HepG2 (cell line): ENCODE data around the gene VRK3. TPM values are rescaled to one million over a fixed set of nuclear protein-coding genes. Genes with fewer than 3 reads are reported as not detected.
A peak's percentile ranks its signal among the peaks of the same experiment; 100 is the strongest.

ENCODE experiments used
- EEA1 ChIP-seq: sonication (generic); formaldehyde crosslinking; IDR thresholded peaks from 2 replicates; pipeline ENCODE4 v1.5.1; 2020; ENCODE audit warnings: mild to moderate bottlenecking, missing genetic modification reagents, borderline replicate concordance
- ETV5 ChIP-seq: IDR thresholded peaks from 2 replicates; pipeline ENCODE4 v1.6.1; 2018; ENCODE audit warnings: missing biosample characterization, missing genetic modification reagents, inconsistent platforms, borderline replicate concordance
- GZF1 ChIP-seq: sonication (generic); formaldehyde crosslinking; IDR thresholded peaks from 2 replicates; pipeline ENCODE4 v1.5.1; 2020; ENCODE audit warnings: mild to moderate bottlenecking, missing genetic modification reagents
- JUN ChIP-seq: sonication (generic); formaldehyde crosslinking; IDR thresholded peaks from 2 replicates; pipeline ENCODE4 v1.4.0; 2020; ENCODE audit warnings: mild to moderate bottlenecking, missing genetic modification reagents
- KLF15 ChIP-seq: sonication (generic); formaldehyde crosslinking; IDR thresholded peaks from 2 replicates; pipeline ENCODE4 v1.8.1; 2023; ENCODE audit warnings: borderline replicate concordance, mild to moderate bottlenecking, inconsistent platforms, missing genetic modification reagents, mixed read lengths
- MIXL1 ChIP-seq: IDR thresholded peaks from 2 replicates; pipeline ENCODE4 v1.6.1; 2016
- MTF1 ChIP-seq: sonication (generic); formaldehyde crosslinking; IDR thresholded peaks from 2 replicates; pipeline ENCODE4 v1.5.0; 2020; ENCODE audit warnings: missing genetic modification reagents
- RARA ChIP-seq: IDR thresholded peaks from 2 replicates; pipeline ENCODE4 v1.6.1; 2016; ENCODE audit warnings: missing genetic modification reagents, missing compliant biosample characterization
- RBFOX2 ChIP-seq: fragments of 200-400 bp; formaldehyde crosslinking; IDR thresholded peaks from 2 replicates; pipeline ENCODE4 v1.6.1; 2017; ENCODE audit warnings: low read depth, mild to moderate bottlenecking, low read length
- ZBTB8A ChIP-seq: sonication (generic); formaldehyde crosslinking; IDR thresholded peaks from 2 replicates; pipeline ENCODE4 v1.4.0; 2020; ENCODE audit warnings: mild to moderate bottlenecking, low read depth, missing genetic modification reagents, borderline replicate concordance
- ZNF160 ChIP-seq: sonication (generic); formaldehyde crosslinking; IDR thresholded peaks from 2 replicates; pipeline ENCODE4 v1.8.0; 2022; ENCODE audit warnings: mild to moderate bottlenecking, inconsistent platforms, missing genetic modification reagents
- ZNF333 ChIP-seq: sonication (generic); formaldehyde crosslinking; IDR thresholded peaks from 2 replicates; pipeline ENCODE4 v1.4.0; 2020; ENCODE audit warnings: mild to moderate bottlenecking, missing genetic modification reagents, borderline replicate concordance
- ZNF572 ChIP-seq: sonication (generic); formaldehyde crosslinking; IDR thresholded peaks from 2 replicates; pipeline ENCODE4 v1.5.1; 2020; ENCODE audit warnings: mild to moderate bottlenecking, missing genetic modification reagents
- ZNF713 ChIP-seq: sonication (generic); formaldehyde crosslinking; IDR thresholded peaks from 2 replicates; pipeline ENCODE4 v1.4.0; 2020; ENCODE audit warnings: mild to moderate bottlenecking, missing genetic modification reagents
- ZNF883 ChIP-seq: sonication (generic); formaldehyde crosslinking; IDR thresholded peaks from 2 replicates; pipeline ENCODE4 v1.5.1; 2020; ENCODE audit warnings: mild to moderate bottlenecking, missing genetic modification reagents; ENCODE audit errors: not compliant biosample characterization
- ZNF891 ChIP-seq: sonication (generic); formaldehyde crosslinking; IDR thresholded peaks from 2 replicates; pipeline ENCODE4 v1.5.0; 2020; ENCODE audit warnings: mild to moderate bottlenecking, missing genetic modification reagents
- polyA plus RNA-seq, 8 experiments: library from polyadenylated mRNA; depleted of rRNA in 3 of 8; stranded (reverse) in 7 of 8; unstranded in 1 of 8; fragments of >200 nt; fragmentation: Illumina TruSeq in 4 of 8; extraction: Trizol in 4 of 8; gene quantifications; 2 replicates each; pipeline versions ENCODE4 v1.2.1 to v1.2.3, GENCODE V29; 2011 to 2016; ENCODE audit warnings: low read depth in 4 of 8, missing spikeins in 1 of 8, mixed read lengths in 1 of 8; ENCODE audit not compliant: insufficient read depth in 1 of 8
- total RNA-seq, 5 experiments: library from RNA; depleted of rRNA; stranded (reverse); fragments of >200 nt; fragmentation: Illumina TruSeq; extraction: Trizol; gene quantifications; 2 replicates each; pipeline ENCODE4 v1.2.3, GENCODE V29; 2016; ENCODE audit warnings: low read depth in 1 of 5
- TF ChIP-seq, protein P1 (sequence below), 2 experiments: sonication (generic) in 1 of 2; formaldehyde crosslinking in 1 of 2; IDR thresholded peaks; 2 replicates each; pipeline versions ENCODE4 v1.4.0 to v1.6.1; 2016 to 2020; ENCODE audit warnings: borderline replicate concordance in 1 of 2, low read depth in 1 of 2, mild to moderate bottlenecking in 1 of 2, missing genetic modification reagents in 1 of 2
- TF ChIP-seq, protein P2 (sequence below): sonication (generic); formaldehyde crosslinking; IDR thresholded peaks from 2 replicates; pipeline ENCODE4 v1.8.0; 2023; ENCODE audit warnings: mild to moderate bottlenecking, missing genetic modification reagents
- TF ChIP-seq, protein P3 (sequence below): sonication (generic); formaldehyde crosslinking; IDR thresholded peaks from 2 replicates; pipeline ENCODE4 v1.5.1; 2020; ENCODE audit warnings: mild to moderate bottlenecking, moderate library complexity, missing genetic modification reagents
- TF ChIP-seq, protein P4 (sequence below): sonication (generic); formaldehyde crosslinking; IDR thresholded peaks from 2 replicates; pipeline ENCODE4 v1.4.0; 2020; ENCODE audit warnings: missing genetic modification reagents, borderline replicate concordance

Gene VRK3
- total and polyA plus RNA-seq, 2 of the 13 experiments (the other 11 are each of a cell fraction or from before 2014, with no cell fraction given): 23.8 to 28.3 TPM

DNA sequence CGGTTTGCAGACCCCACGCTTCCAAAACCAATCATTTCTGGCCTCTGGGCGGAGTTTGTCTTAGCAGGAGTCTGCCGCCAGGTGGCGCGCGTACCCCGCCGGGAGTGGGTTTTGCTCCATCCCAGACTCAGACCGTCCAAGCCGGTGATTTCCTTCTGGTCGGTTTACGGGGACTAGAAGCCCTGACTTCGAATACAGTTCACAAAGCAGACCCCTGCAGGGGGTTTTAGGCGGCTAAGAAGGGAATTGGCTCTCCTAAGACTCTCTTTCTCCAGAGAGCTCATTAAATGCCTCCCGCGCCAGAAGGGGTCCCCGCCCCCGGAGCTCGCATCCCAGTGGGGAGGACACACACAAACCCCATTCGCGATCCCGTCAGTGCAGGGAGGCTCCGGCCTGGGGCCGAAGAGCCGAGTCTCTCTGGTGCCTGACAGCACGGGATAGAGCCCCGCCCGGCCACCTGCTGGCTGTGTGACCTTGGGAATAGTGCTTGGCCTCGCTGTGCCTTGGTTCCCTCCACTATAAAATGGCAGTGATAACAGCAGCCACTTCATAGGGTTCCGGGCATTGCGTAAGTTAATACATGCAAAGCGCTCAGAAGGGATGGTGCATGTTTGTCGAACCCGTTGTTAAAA lies 87.3 kb downstream of the VRK3 start (continued):
- TF ChIP-seq, protein P1, sequence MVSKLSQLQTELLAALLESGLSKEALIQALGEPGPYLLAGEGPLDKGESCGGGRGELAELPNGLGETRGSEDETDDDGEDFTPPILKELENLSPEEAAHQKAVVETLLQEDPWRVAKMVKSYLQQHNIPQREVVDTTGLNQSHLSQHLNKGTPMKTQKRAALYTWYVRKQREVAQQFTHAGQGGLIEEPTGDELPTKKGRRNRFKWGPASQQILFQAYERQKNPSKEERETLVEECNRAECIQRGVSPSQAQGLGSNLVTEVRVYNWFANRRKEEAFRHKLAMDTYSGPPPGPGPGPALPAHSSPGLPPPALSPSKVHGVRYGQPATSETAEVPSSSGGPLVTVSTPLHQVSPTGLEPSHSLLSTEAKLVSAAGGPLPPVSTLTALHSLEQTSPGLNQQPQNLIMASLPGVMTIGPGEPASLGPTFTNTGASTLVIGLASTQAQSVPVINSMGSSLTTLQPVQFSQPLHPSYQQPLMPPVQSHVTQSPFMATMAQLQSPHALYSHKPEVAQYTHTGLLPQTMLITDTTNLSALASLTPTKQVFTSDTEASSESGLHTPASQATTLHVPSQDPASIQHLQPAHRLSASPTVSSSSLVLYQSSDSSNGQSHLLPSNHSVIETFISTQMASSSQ (IDR thresholded peaks at IDR 0.05; ENCODE audit: low read depth): no peak
- TF ChIP-seq, protein P1 (CRISPR knock-in tag; IDR thresholded peaks at IDR 0.05; ENCODE audit: borderline replicate concordance): no peak
- no peak for TF ChIP-seq ZBTB8A (CRISPR knock-in tag)
- TF ChIP-seq ETV5 (CRISPR knock-in tag): no peak
- no peak for TF ChIP-seq GZF1 (CRISPR knock-in tag)
- TF ChIP-seq KLF15 (CRISPR knock-in tag): no peak
- TF ChIP-seq ZNF160 (CRISPR knock-in tag): no peak
- TF ChIP-seq, protein P2, sequence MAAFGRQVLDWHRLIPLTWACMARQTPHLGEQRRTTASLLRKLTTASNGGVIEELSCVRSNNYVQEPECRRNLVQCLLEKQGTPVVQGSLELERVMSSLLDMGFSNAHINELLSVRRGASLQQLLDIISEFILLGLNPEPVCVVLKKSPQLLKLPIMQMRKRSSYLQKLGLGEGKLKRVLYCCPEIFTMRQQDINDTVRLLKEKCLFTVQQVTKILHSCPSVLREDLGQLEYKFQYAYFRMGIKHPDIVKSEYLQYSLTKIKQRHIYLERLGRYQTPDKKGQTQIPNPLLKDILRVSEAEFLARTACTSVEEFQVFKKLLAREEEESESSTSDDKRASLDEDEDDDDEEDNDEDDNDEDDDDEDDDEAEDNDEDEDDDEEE (CRISPR knock-in tag): no peak
- TF ChIP-seq MTF1: no peak
- TF ChIP-seq RARA (CRISPR knock-in tag): no peak
- TF ChIP-seq RBFOX2: no peak
- TF ChIP-seq, protein P3, sequence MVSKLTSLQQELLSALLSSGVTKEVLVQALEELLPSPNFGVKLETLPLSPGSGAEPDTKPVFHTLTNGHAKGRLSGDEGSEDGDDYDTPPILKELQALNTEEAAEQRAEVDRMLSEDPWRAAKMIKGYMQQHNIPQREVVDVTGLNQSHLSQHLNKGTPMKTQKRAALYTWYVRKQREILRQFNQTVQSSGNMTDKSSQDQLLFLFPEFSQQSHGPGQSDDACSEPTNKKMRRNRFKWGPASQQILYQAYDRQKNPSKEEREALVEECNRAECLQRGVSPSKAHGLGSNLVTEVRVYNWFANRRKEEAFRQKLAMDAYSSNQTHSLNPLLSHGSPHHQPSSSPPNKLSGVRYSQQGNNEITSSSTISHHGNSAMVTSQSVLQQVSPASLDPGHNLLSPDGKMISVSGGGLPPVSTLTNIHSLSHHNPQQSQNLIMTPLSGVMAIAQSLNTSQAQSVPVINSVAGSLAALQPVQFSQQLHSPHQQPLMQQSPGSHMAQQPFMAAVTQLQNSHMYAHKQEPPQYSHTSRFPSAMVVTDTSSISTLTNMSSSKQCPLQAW (CRISPR knock-in tag): peak; percentile 36; the same call in 1 of the 2 replicates
- no peak for TF ChIP-seq EEA1 (CRISPR knock-in tag)
- TF ChIP-seq, protein P4, sequence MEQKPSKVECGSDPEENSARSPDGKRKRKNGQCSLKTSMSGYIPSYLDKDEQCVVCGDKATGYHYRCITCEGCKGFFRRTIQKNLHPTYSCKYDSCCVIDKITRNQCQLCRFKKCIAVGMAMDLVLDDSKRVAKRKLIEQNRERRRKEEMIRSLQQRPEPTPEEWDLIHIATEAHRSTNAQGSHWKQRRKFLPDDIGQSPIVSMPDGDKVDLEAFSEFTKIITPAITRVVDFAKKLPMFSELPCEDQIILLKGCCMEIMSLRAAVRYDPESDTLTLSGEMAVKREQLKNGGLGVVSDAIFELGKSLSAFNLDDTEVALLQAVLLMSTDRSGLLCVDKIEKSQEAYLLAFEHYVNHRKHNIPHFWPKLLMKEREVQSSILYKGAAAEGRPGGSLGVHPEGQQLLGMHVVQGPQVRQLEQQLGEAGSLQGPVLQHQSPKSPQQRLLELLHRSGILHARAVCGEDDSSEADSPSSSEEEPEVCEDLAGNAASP (CRISPR knock-in tag): no peak
- no peak for TF ChIP-seq ZNF883 (CRISPR knock-in tag)
- TF ChIP-seq ZNF891 (CRISPR knock-in tag): peak; percentile 18; the same call in 1 of the 2 replicates
- no peak for TF ChIP-seq ZNF333 (CRISPR knock-in tag)
- TF ChIP-seq MIXL1 (CRISPR knock-in tag): 0 out of 2 replicates have a peak, but pooled peaks have one; percentile 22
- no peak for TF ChIP-seq JUN (CRISPR knock-in tag)
- TF ChIP-seq ZNF713 (CRISPR knock-in tag): no peak
- TF ChIP-seq ZNF572: no peak
